Esophagus squamous epithelium (tissue), 5 donors: ENCODE data around the gene SPO11. TPM values are rescaled to one million over a fixed set of nuclear protein-coding genes. Genes with fewer than 3 reads are reported as not detected.
A peak's percentile ranks its signal among the peaks of the same experiment; 100 is the strongest.

ENCODE experiments used
- DNase-seq: peaks from one replicate; lab custom pipeline; 2025; lab: John Stamatoyannopoulos, UW
- H3K27ac ChIP-seq, 4 donors: fragments of 200-600 bp; sonication (generic); one replicate each; pipeline ENCODE4 v1.5.1; 2016 to 2019; ENCODE audit warnings: mild to moderate bottlenecking in 1 of 4
- H3K27me3 ChIP-seq, 4 donors: fragments of 200-600 bp; sonication (generic); 1 replicate in 3 of 4; 2 replicates in 1 of 4; pipeline versions ENCODE4 v1.5.1 to v1.6.0; 2017 to 2021; ENCODE audit warnings: antibody characterized with exemption in 1 of 4
- H3K36me3 ChIP-seq, 3 donors: fragments of 200-600 bp; sonication (generic); one replicate each; pipeline ENCODE4 v1.5.1; 2016 to 2019
- H3K4me1 ChIP-seq, 3 donors: fragments of 200-600 bp; sonication (generic); one replicate each; pipeline ENCODE4 v1.5.1; 2017 to 2019
- H3K4me3 ChIP-seq, 4 donors: fragments of 200-600 bp; sonication (generic); 1 replicate in 3 of 4; 2 replicates in 1 of 4; pipeline ENCODE4 v1.5.1; 2016 to 2019; ENCODE audit warnings: mild to moderate bottlenecking in 2 of 4, moderate library complexity in 1 of 4
- H3K9me3 ChIP-seq, 3 donors: fragments of 200-600 bp; sonication (generic); one replicate each; pipeline ENCODE4 v1.5.1; 2016 to 2019
- CTCF ChIP-seq, 6 experiments: fragments of 450-650 bp in 4 of 6; fragments of 200-600 bp in 2 of 6; sonication (generic) in 2 of 6; IDR thresholded peaks; one replicate each; pipeline ENCODE4 v1.5.1; 2016 to 2019; ENCODE audit warnings: antibody characterized with exemption in 6 of 6, mild to moderate bottlenecking in 4 of 6, moderate library complexity in 4 of 6
- POLR2A ChIP-seq, 4 donors: fragments of 450-650 bp; IDR thresholded peaks; one replicate each; pipeline ENCODE4 v1.6.1; 2017; ENCODE audit warnings: antibody characterized with exemption in 4 of 4, mild to moderate bottlenecking in 4 of 4, moderate library complexity in 3 of 4
- WGBS, 2 donors: methylation state at CpG; one replicate each; pipeline ENCODE4 v1.1.5; 2018; 5-methylcytosine and 5-hydroxymethylcytosine counted together
- intact Hi-C: fragments of 100-400 bp; cut with DNase I; formaldehyde crosslinking; loops from one replicate; pipeline ENCODE4 v1.15.0; 2022
- total RNA-seq, 4 donors: library from RNA; depleted of rRNA; stranded (reverse); fragments of >200 nt; gene quantifications; one replicate each; pipeline ENCODE4 v1.1.0, GENCODE V29; 2016
- donor health status: DM: yes; HTN: yes; CAD: no.

Gene SPO11
- total RNA-seq, 4 donors from 2014 or later: not detected

- WGBS, 2 donors: 24 to 50% methylated on average over 11 to 21 of the region's 52 CpGs
- Histone ChIP-seq H3K9me3 (no peaks in the 10 kb centered on the region), H3K27ac (peak overlapping the region; percentile 74 to 92 (median 86)), H3K4me3 (peak overlapping the region; percentile 23 to 87 (median 44)), H3K36me3 (peaks cover 0 to 22% (median 0%) of the 10 kb centered on the region in 3 donors), H3K27me3 (no peaks in the 10 kb centered on the region), H3K4me1 (peaks cover 34 to 57% (median 44%) of the 10 kb centered on the region in 3 donors)
- intact Hi-C loops: no loop called here
- DNase-seq: no peak
- TF ChIP-seq POLR2A (IDR thresholded peaks at IDR 0.05) (no peak), CTCF (IDR thresholded peaks at IDR 0.05) (peak in 1 of 6 experiments; percentile 2)
Observed at GRCh38 chr20:57389695-57390603, 60.3 kb downstream of the SPO11 start.

DNA sequence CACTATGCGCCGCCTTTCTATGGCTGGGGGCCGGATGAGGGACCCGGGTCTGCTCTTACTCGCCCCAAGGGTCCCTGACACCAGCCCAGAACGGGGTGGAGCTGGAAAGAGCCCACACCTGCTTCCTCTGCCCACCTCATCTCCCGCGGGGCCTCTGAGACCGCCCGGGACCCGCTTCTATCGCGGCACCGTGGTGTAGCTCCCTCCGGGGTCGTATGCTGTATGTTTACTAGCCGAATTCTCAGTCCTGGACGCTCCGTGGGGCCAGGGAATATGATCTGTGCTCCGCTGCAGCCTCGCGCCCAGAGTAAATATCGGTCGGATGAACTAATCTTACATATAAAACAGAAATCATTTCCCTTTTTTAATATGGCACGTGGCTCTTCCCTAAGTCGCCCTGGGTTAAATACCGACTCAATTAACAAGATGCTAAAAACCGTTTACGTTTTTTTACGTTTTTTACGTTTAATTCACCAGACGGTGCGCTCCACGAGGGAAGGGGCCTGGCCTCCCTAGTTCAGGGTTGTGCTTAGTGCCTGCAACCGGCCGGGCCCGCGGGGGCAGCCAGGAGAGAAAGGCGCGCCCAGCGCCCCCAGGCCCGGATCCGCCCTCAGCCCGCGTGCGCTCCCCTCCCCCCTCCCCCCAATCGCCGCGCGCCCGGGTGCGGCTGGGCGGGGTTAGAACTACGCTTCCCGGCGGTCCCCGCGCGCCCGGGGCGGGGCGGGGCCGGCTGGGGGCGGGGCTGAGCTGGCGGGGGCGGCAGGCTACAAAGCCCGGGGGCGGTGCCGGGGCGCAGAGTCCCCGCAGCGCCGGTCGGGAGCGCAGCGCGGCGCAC, 61.2 kb downstream of the SPO11 start, which contains the start of gene RBM38:
Gene RBM38 (plus strand): TSS at position 793 of the 835 bp plus-strand sequence. CDS start 186 bp downstream, outside the sequence.
- Histone ChIP-seq H3K9me3 (no peaks in the 10 kb centered on the region), H3K4me1 (peaks cover 40 to 66% (median 53%) of the 10 kb centered on the region in 3 donors), H3K4me3 (peak within 1 kb of the TSS; percentile 58 to 87 (median 72)), H3K27ac (peak within 1 kb of the TSS; percentile 83 to 92 (median 86)), H3K27me3 (no peaks in the 10 kb centered on the region), H3K36me3 (peaks cover 0 to 21% (median 0%) of the 10 kb centered on the region in 3 donors)
- DNase-seq: no peak
- WGBS, 2 donors: 53 to 56% methylated on average over 24 to 27 of the region's 78 CpGs
- intact Hi-C loops: no loop called here
- TF ChIP-seq POLR2A (IDR thresholded peaks at IDR 0.05) (no peak), CTCF (IDR thresholded peaks at IDR 0.05) (no peak)

DNA sequence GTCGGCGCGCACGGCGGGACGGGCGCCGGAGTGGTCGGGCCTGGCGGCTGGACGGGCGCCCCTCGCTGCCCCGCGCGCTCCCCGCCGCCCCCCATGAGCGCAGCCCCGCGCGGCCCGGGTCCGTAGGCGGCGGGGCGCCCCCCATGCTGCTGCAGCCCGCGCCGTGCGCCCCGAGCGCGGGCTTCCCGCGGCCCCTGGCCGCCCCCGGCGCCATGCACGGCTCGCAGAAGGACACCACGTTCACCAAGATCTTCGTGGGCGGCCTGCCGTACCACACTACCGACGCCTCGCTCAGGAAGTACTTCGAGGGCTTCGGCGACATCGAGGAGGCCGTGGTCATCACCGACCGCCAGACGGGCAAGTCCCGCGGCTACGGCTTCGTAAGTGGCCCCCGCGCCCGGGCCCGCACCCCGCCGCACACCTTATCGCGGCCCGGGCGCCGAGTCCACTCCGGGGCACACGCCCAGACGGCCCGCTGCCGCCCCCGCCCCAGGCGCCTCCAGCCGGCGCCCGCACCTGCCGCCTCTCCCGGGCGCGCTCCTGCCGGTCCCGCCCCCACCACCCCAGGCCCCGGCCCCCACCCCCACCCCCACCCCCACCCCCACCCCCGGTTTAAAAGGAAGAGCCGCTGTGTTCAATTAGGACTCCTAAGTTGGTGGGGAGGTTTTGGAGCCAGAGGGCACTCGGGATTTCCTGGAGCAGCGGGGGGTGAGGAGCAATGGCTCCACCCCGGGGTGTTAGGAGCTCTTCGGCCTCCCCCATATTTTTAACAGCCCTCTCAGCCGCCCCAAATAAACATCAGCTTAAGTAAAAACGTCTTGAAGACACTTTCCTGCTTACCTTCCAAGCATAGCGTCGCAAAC, 62.1 kb downstream of the SPO11 start:
- WGBS, 2 donors: 17% methylated on average over 2 of the region's 98 CpGs; no CpG with 5 or more reads in 1 of the 2 donors
- H3K27ac ChIP-seq: peak overlapping the region; percentile 76 to 92 (median 86)
- no peaks in the 10 kb centered on the region for H3K27me3 ChIP-seq
- no peak for DNase-seq
- intact Hi-C loops: no loop called here
- no peaks in the 10 kb centered on the region for H3K9me3 ChIP-seq
- peaks cover 0 to 27% (median 0%) of the 10 kb centered on the region in 3 donors for H3K36me3 ChIP-seq
- H3K4me1 ChIP-seq: peaks cover 43 to 74% (median 61%) of the 10 kb centered on the region in 3 donors
- TF ChIP-seq CTCF (IDR thresholded peaks at IDR 0.05) (no peak), POLR2A (IDR thresholded peaks at IDR 0.05) (no peak)
- H3K4me3 ChIP-seq: peak overlapping the region; percentile 58 to 87 (median 72)

DNA sequence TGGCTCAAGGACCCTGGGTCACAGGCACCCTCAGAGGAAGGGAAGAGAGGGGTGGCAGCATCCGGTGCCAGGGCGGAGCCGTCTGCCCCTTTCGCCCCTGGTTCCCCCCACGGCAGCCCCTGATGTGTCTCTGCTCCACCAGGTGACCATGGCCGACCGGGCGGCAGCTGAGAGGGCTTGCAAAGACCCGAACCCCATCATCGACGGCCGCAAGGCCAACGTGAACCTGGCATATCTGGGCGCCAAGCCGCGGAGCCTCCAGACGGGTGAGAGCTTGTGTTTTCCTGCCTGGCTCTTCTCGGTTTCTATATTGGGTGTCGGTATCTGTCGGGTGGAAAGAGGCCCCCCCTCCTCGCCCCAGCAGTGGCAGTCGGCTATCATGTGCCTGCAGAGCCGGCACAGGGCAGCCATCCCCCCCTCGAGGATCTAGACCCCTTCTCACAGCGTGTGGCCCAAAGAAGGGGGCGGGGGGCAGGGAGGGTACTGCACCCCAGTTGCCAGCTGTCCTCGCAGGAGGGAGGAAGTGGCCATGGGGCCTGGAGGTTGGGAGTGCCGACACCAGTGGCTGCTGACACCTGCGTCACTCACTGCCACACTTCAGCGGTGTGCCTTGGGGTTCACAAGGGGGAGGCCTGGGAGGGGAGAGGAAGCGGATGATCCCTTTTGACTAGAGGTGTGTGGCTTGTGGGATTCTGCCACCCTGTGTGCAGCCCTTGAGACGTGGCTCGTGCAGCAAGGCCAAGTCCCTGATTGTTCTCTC, 63.1 kb downstream of the SPO11 start:
- no peaks in the 10 kb centered on the region for H3K9me3 ChIP-seq
- peaks cover 48 to 85% (median 61%) of the 10 kb centered on the region in 3 donors for H3K4me1 ChIP-seq
- H3K27ac ChIP-seq: peak overlapping the region; percentile 76 to 92 (median 86)
- H3K36me3 ChIP-seq: peaks cover 0 to 36% (median 0%) of the 10 kb centered on the region in 3 donors
- intact Hi-C loops: no loop called here
- TF ChIP-seq CTCF (IDR thresholded peaks at IDR 0.05): no peak
- peak in 1 of 4 donors; percentile 28 for TF ChIP-seq POLR2A (IDR thresholded peaks at IDR 0.05)
- no peak for DNase-seq
- WGBS, 2 donors: 52 to 71% methylated on average over 5 to 17 of the region's 33 CpGs
- H3K27me3 ChIP-seq: no peaks in the 10 kb centered on the region
- peak overlapping the region; percentile 58 to 87 (median 72) for H3K4me3 ChIP-seq
